ENCODE results near the gene SDF4.

The SDF4 gene

DNA sequence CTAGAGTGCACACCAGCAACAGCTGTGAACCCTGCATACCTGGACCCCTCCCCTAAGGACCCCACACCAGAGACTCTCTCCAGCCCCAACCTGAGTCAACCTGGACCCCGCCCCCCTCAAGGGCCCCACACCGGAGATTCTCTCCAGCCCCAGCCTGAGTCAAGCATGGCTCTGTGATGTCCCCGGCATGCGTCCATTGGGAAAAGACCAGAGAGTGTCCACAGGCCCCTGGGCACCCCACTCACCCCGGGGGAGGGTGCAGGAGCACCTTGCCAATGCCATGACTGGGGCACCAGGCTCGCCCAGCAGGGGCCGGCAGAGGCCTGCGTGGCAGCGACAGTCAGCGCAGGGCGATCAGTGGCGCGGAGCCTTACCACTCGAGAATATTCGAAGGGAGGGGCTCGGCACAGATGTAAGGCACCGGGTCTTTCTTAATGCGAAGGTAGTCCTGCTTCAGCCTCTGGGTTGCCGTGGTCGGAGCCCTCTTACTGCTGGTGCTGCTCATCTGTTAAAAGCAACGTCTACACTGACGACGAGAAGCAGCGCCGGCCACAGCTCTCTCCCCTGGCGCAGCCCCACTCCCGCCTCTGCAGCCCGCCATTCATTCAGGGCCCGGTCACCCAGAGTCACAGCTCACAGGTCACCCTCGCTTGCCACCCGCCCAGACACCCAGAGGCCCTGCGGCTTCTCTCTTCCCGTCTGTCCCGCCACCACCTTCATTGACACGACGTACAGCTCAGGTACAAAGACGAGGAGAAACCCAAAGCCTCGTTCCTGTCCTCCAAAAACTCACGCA lies 35.9 kb upstream of the SDF4 start:
- H3K4me3 ChIP-seq (ENCODE audit: low read length) = no peak overlapping the region
- DNase-seq (ENCODE audit: low read depth) = no peak
- TF ChIP-seq, protein P1, sequence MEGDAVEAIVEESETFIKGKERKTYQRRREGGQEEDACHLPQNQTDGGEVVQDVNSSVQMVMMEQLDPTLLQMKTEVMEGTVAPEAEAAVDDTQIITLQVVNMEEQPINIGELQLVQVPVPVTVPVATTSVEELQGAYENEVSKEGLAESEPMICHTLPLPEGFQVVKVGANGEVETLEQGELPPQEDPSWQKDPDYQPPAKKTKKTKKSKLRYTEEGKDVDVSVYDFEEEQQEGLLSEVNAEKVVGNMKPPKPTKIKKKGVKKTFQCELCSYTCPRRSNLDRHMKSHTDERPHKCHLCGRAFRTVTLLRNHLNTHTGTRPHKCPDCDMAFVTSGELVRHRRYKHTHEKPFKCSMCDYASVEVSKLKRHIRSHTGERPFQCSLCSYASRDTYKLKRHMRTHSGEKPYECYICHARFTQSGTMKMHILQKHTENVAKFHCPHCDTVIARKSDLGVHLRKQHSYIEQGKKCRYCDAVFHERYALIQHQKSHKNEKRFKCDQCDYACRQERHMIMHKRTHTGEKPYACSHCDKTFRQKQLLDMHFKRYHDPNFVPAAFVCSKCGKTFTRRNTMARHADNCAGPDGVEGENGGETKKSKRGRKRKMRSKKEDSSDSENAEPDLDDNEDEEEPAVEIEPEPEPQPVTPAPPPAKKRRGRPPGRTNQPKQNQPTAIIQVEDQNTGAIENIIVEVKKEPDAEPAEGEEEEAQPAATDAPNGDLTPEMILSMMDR (conservative IDR thresholded peaks at IDR 0.05; ENCODE audit: low read length) = no peak

DNA sequence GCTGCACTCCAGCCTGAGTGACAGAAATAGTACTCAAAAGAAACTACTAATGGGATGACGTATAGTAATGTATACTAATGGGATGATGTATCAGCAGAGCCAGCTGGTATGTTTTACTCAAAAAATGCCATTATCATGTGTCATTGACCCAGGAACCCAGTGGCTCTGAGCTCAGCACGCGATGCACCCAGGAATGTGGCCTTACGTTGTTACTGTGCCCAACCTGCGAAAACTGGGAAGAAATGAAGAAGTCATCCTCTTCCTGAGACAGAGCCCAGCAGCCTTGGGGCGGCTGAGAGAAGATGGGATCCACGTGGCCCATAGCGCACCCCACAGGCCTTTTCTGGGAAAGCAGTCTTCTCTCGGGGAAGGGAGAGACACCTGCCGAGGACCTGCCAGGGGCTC lies 33.1 kb upstream of the SDF4 start:
- peak; percentile 98 for DNase-seq (ENCODE audit: low read depth)
- H3K4me3 ChIP-seq (ENCODE audit: low read length) = peak overlapping the region; percentile 20; the same call in 1 of the 2 replicates
- TF ChIP-seq, protein P1 (conservative IDR thresholded peaks at IDR 0.05; ENCODE audit: low read length) = peak; percentile 60

DNA sequence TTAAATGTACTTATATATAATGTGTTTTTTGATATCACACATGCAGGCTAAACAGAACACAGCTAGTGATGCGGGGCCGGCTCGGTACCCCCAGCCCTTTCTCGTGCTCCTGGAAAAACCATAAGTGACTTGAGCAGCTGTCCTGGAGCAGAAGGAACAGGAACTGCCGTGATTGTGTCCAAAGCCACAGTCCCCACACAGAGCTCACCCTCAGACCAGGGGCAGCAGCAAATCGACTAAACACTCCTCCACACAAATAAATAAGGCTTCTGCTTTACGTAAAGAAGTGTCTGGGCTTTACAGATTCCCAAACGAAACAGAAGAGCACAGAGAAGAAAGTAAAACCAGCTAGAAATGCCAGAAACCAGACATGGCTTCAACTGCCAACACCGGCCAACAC lies 32.2 kb upstream of the SDF4 start:
- TF ChIP-seq, protein P1 (conservative IDR thresholded peaks at IDR 0.05; ENCODE audit: low read length) = no peak
- no peak overlapping the region for H3K4me3 ChIP-seq (ENCODE audit: low read length)
- no peak for DNase-seq (ENCODE audit: low read depth)

DNA sequence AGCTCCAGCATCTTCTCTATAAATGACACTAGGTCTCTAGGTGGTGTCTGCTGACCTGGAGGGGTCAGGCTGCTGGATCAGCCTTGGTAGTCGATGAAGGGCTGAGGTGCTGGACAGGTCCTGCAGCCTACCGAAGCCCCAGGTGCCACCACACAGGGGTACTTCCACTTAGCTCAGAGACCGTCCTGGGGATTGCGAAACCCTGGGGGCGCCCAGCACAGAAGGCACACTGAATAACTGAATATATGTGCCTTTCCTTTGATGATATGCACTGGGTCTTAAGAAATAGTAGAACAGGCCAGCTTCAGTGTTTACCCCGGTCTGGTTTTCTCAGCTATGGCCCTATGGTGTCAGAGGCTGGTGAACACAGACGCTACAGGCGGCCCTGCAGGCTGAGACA lies 31.0 kb upstream of the SDF4 start:
- no peak overlapping the region for H3K4me3 ChIP-seq (ENCODE audit: low read length)
- TF ChIP-seq, protein P1 (conservative IDR thresholded peaks at IDR 0.05; ENCODE audit: low read length) = no peak
- no peak for DNase-seq (ENCODE audit: low read depth)

DNA sequence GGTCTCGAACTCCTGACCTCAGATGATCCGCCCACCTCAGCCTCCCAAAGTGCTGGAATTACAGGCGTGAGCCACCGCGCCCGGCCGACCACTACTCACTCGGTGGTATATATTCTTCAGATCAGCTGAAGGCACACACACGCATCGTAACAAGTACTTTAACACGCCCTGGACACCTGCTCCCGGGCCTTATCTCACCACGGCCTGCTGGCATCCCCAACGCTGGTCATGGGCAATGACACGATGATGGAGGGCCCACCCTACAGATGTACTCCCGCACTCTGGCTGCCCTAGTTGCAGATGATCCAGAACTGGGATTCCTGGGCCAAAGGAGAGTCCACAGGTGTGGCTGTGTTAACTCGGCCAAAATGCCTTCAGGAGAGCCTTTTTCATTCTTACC lies 30.3 kb upstream of the SDF4 start:
- TF ChIP-seq, protein P1 (conservative IDR thresholded peaks at IDR 0.05; ENCODE audit: low read length) = no peak
- no peak for DNase-seq (ENCODE audit: low read depth)
- H3K4me3 ChIP-seq (ENCODE audit: low read length) = no peak overlapping the region

DNA sequence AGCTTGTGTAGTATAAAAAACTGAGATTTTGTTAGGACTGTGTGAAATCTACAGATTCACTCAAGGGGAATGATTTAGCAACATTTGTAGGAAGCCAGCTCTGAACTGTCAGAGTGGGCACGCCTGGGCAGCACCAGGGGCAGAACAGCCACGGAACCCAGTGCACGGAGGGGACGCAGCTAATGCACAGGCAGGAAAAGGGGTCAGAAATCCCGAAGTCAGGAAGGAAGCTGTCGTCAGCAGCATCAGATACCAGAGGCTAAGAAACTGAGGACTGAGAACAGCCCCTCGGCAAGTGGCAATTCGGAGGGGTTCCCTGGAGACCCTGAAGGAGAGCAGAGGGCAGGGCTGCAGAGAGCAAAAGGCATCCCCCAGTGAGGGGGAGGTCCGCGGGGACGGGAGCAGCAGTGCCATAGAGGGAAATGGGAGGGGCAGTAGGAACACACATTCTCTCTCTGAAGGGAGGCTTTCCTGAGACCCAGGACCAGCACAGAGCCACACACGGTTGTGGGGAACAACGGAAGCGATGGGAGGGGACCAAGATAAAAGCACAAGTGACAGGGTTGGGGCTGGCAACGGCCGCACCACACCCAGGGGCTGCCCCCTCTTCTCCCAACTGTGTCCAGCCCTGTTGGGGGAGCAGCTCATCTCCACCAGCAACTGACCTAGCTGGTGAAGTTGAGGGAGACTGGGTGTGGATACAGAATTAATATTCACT lies 29.2 kb upstream of the SDF4 start:
- H3K4me3 ChIP-seq (ENCODE audit: low read length) = no peak overlapping the region
- DNase-seq (ENCODE audit: low read depth) = no peak
- TF ChIP-seq, protein P1 (conservative IDR thresholded peaks at IDR 0.05; ENCODE audit: low read length) = no peak

Data from AG10803 (cell line).